RPMI7951 (cell line): Measurements from ENCODE around the gene MYCBPAP. TPM values are rescaled to one million over a fixed set of nuclear protein-coding genes. Genes with fewer than 3 reads are reported as not detected.
A peak's percentile ranks its signal among the peaks of the same experiment; 100 is the strongest.
"Not testable (repeated sequence)": the region's sequence is repeated elsewhere in the genome, so short reads cannot be mapped to it uniquely, and the experiment has no call there.

Experiments used
- DNase-seq: peaks from one replicate; pipeline ENCODE4 v3.0.0-alpha.2; 2012; ENCODE audit warnings: low read depth
- total RNA-seq: library from RNA; depleted of rRNA; stranded (reverse); fragments of >200 nt; shearing (Covaris generic); gene quantifications from 2 replicates; pipeline ENCODE4 v1.2.3, GENCODE V29; 2014

The MYCBPAP gene
- total RNA-seq, 1 experiment from 2014 or later = not detected

GRCh38 chr17:50471009-50471905 is 37.0 kb upstream of the MYCBPAP start:
- DNase-seq = no peak

DNA sequence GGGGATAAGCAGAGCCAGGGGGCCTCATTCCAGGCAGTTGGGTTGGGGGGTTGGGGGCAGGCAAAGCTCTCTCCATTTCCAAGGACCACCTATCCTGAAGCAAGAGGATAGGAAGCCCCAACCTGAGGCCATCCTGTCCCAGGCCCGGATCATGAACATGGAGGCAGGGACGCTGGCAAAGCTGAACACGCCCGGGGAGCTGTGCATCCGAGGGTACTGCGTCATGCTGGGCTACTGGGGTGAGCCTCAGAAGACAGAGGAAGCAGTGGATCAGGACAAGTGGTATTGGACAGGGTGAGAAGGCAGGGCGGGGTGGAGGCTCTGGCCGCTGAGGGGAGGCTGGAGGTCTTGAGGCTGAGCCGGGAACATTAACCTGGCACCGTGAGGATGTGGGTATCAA is 36.0 kb upstream of the MYCBPAP start:
- no peak for DNase-seq

- DNase-seq = not testable (repeated sequence)
These were observed 35.5 kb upstream of the MYCBPAP start for GRCh38 chr17:50472761-50473161.

- DNase-seq = no peak
These were observed 34.3 kb upstream of the MYCBPAP start for GRCh38 chr17:50473901-50474300.

- no peak for DNase-seq
These were observed 33.7 kb upstream of the MYCBPAP start for GRCh38 chr17:50474523-50474922.

- no peak for DNase-seq
These were observed 32.9 kb upstream of the MYCBPAP start for GRCh38 chr17:50475362-50475761.

DNA sequence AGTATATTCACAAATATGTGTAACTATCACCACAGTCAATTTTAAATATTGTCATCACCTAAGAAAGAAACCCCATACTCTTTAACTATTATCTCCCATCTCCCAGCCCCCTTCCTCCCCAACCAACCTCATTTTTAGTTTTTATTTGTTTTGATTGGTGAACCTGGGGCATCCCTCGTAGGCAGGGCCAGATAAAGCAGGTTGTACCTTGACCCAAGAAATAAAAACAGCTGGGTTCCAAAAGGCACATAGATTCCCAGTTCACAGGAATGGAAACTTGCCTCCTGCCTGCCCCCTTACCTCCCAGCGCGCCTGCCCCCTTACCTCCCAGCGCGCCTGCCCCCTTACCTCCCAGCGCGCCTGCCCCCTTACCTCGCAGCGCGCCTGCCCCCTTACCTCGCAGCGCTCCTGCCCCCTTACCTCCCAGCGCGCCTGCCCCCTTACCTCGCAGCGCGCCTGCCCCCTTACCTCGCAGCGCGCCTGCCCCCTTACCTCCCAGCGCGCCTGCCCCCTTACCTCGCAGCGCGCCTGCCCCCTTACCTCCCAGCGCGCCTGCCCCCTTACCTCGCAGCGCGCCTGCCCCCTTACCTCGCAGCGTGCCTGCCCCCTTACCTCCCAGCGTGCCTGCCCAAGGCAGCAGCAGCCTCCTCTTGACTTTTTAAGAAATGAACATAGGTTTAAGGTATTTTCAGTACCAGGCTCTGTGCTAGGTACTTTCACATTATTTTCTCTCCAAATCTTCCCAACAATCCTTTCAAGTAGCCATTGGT is 32.3 kb upstream of the MYCBPAP start:
- DNase-seq = not testable (repeated sequence)

DNA sequence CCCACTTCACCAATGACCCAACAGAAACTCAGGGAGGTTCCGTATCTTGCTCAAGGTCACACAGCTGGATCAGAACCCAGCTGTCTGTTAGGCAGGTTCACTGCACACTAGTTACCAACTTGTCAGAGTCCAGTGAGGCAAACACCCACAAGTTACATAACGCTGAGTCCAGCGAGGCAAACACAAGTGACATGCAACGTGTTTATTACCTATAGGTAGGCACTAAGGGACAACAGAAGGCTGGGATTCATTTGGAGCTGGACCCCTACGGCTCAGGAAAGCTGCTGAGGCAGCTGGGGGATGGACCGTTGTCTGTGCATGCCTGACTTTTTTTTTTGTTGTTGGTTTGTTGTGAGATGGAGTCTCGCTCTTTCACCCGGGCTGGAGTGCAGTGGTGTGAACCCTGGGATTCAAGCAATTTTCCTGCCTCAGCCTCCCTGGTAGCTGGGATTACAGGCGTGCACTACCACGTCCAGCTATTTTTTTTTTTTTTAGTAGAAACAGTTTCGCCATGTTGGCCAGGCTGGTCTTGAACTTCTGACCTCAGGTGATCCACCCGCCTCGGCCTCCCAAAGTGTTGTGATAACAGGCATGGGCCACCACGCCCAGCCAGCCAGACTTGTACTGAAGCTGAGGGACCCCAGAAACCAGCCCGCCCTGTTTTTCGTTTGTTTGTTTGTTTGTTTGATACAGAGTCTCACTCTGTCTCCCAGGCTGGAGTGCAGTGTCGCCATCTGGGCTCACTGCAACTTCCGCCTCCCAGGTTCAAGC is 31.5 kb upstream of the MYCBPAP start:
- DNase-seq = no peak

DNA sequence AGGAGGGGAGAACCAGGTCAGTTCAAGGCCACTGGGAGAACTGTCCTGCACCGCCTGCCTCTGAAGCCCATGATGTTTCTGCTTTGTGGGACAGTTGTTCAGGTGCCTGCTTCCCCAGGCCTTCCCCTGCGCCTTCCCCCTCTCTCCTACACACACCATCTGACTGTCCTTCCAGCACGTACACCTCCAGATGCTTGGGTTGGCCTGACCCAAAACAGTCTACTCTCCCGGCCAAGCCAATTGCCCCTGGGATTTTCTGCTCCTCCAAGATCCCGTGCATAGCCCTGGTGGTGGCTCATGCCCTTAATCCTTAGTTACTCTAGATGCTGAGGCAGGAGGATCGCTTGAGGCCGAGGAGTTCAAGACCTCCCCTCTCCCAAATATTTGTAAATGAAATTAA is 30.3 kb upstream of the MYCBPAP start:
- no peak for DNase-seq

- DNase-seq = peak; percentile 85
These were observed 29.6 kb upstream of the MYCBPAP start, which contains the start of gene RSAD1 for GRCh38 chr17:50478391-50479381. Gene RSAD1 (plus strand): TSS chr17:50478860. CDS start chr17:50478885, 25 bp downstream.

DNA sequence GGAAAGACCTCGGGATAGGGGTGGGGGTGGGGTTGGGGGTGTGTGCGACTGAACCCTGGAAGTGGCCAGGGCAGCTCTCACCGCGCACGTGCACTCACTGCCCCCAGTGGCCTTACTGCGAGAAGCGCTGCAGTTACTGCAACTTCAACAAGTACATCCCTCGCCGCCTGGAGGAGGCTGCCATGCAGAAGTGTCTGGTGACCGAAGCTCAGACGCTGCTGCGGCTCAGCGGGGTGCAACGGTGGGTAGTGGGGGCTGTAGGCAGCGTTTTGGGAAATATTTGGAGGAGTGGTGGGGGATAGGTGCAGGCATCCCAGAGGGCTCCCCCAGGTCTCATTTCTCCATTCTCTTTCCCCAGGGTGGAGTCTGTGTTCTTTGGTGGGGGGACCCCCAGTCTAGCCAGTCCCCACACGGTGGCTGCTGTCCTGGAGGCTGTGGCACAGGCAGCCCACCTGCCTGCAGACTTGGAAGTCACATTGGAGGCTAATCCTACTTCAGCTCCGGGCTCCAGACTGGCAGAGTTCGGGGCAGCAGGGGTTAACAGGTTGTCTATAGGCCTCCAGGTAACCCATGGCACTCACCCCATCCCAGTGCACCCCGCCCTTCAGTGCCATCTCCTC is 28.6 kb upstream of the MYCBPAP start:
- DNase-seq = peak; percentile 77

GRCh38 chr17:50480142-50480764 is 28.0 kb upstream of the MYCBPAP start:
- DNase-seq = no peak

GRCh38 chr17:50480854-50481490 is 27.3 kb upstream of the MYCBPAP start:
- DNase-seq = no peak

- no peak for DNase-seq
These were observed 26.6 kb upstream of the MYCBPAP start for GRCh38 chr17:50481648-50482047.

- no peak for DNase-seq
These were observed 26.1 kb upstream of the MYCBPAP start for GRCh38 chr17:50482110-50482509.

DNA sequence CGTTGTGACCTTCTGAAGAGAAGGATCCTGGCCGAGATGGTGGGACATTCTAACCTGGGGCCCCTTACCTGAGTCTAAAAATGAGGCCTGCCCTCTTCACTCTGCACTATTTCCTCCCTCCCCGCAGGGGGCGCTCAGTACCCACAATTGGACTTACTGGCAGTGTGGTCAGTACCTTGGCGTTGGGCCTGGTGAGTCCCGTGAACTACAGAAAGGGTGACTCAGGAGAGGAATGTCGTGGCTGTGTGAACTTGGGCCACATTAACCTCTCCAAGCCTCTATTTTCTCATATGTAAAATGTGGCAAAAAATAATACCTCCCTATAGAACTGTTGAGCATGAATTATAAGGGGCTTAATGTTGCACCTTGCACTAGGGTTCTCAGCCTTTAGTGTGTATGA is 25.7 kb upstream of the MYCBPAP start:
- peak; percentile 93 for DNase-seq

DNA sequence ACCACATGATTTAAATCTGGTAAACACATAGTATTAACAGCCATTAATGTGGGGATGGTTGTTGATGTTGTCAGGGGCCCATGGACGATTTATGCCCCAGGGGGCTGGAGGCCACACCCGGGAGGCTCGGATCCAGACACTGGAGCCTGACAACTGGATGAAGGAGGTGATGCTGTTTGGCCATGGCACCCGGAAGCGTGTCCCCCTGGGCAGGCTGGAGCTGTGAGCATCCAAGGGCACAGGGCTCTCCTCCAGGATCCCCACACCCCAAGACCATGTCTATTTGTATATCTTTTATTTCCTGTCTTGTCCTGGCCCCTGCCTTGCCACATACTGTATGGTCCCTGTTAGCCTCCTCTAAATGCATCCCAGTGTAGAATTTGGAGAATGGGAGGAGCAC is 25.0 kb upstream of the MYCBPAP start:
- DNase-seq = no peak

DNA sequence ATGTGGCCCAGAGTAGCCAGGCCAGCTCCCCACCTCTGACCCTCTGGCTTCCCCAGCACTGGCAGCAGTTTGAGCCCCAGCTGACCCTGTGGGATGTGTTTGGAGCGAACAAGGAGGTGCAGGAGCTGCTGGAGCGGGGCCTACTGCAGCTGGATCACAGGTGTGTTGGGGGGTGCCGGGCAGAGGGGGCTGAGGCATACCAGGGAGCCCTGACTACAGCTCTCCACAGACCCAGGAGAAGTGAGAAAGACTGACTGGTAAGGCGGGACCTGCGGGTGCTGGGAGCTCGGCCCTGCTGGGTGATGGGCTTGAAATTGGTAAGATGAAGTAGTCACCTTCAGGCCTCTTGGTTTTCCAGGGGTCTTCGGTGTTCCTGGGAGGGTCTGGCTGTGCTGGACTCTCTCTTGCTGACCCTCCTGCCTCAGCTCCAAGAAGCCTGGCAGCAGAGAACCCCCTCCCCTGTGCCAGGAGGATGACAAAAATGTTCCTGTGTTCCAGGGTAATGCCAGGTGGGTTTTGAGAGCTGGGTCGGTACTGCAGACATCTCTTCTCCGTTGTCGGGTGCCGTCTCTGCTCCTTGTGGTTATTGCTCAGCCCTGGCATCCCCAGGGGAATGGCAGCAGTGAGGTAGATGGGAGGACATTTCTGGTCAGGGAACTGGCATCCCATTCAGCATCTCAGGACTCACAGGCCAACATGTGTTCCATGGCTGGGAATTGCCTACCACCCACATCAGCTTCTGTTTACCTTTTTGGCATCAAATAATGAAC is 23.7 kb upstream of the MYCBPAP start:
- DNase-seq = no peak
